Lung (tissue), 12 donors: ENCODE measurements around the gene ASAP3. TPM values are rescaled to one million over a fixed set of nuclear protein-coding genes. Genes with fewer than 3 reads are reported as not detected.
A peak's percentile ranks its signal among the peaks of the same experiment; 100 is the strongest.

Source experiments
- ATAC-seq: fragments of 200-7000 bp; cut with Tn5 transposase; one replicate; pipeline ENCODE4 v1.9.1; 2020; ENCODE audit warnings: moderate number of reproducible peaks; ENCODE audit not compliant: insufficient read depth, low FRiP score
- DNase-seq, 3 donors: peaks; one replicate each; pipeline ENCODE4 v3.0.0-alpha.2; 2013 to 2017
- H3K27ac ChIP-seq, 2 donors: one replicate each; pipeline ENCODE4 v1.5.1; 2013; ENCODE audit warnings: mild to moderate bottlenecking in 2 of 2, moderate library complexity in 2 of 2, control low read depth in 1 of 2, inconsistent platforms in 1 of 2, low read depth in 1 of 2, low read length in 1 of 2
- H3K27me3 ChIP-seq, 3 donors: one replicate each; pipeline ENCODE4 v1.5.1; 2013; ENCODE audit warnings: low read length in 2 of 3; ENCODE audit not compliant: control insufficient read depth in 3 of 3, insufficient read depth in 3 of 3
- H3K36me3 ChIP-seq, 4 donors: one replicate each; pipeline ENCODE4 v1.5.1; 2013; ENCODE audit warnings: low read length in 4 of 4, mild to moderate bottlenecking in 1 of 4, moderate library complexity in 1 of 4; ENCODE audit not compliant: control insufficient read depth in 4 of 4, insufficient read depth in 4 of 4
- H3K4me1 ChIP-seq, 5 donors: one replicate each; pipeline ENCODE4 v1.5.1; 2013; ENCODE audit warnings: low read length in 5 of 5, mild to moderate bottlenecking in 2 of 5, moderate library complexity in 1 of 5; ENCODE audit not compliant: control insufficient read depth in 5 of 5, insufficient read depth in 5 of 5
- H3K4me3 ChIP-seq: one replicate; pipeline ENCODE4 v1.5.1; 2013; ENCODE audit warnings: mild to moderate bottlenecking, control low read depth, moderate library complexity
- H3K9ac ChIP-seq, 2 donors: one replicate each; pipeline ENCODE4 v1.5.1; 2013; ENCODE audit warnings: low read length in 2 of 2, control low read depth in 1 of 2; ENCODE audit not compliant: insufficient read depth in 1 of 2
- H3K9me3 ChIP-seq, 4 donors: one replicate each; pipeline ENCODE4 v1.5.1; 2013; ENCODE audit warnings: low read length in 3 of 4, mild to moderate bottlenecking in 1 of 4, moderate library complexity in 1 of 4; ENCODE audit not compliant: control insufficient read depth in 4 of 4, insufficient read depth in 3 of 4
- WGBS, 2 donors: extraction: QIAGEN DNeasy Blood & Tissue Kit; methylation state at CpG; one replicate each; pipeline ENCODE4 v1.1.7; 2013; 5-methylcytosine and 5-hydroxymethylcytosine counted together
- polyA plus RNA-seq, 2 donors: library from polyadenylated mRNA; stranded (reverse); fragments of 200-250 nt; gene quantifications; one replicate each; pipeline ENCODE4 v1.2.1, GENCODE V29; 2013
- total RNA-seq, 2 donors: library from RNA; depleted of rRNA in 1 of 2; stranded (reverse); fragments of >200 nt in 1 of 2; gene quantifications; one replicate each; pipeline ENCODE4 v1.2.1, GENCODE V29; 2014 to 2021
- TF ChIP-seq, protein P1 (sequence below): IDR thresholded peaks from 2 replicates; pipeline ENCODE4 v1.5.1; 2012; ENCODE audit warnings: mild to moderate bottlenecking; ENCODE audit errors: control extremely low read depth, extremely low read depth
- donor health status: control.
- donor health status: control.
- donor health status: Bipolar disorder and iron deficiency.
- donor health status: healthy.
- donor health status: DM: yes; HTN: yes; CAD: no.

The ASAP3 gene
- total and polyA plus RNA-seq, 4 donors = 16.9 to 38.1 (median 30.0) TPM

DNA sequence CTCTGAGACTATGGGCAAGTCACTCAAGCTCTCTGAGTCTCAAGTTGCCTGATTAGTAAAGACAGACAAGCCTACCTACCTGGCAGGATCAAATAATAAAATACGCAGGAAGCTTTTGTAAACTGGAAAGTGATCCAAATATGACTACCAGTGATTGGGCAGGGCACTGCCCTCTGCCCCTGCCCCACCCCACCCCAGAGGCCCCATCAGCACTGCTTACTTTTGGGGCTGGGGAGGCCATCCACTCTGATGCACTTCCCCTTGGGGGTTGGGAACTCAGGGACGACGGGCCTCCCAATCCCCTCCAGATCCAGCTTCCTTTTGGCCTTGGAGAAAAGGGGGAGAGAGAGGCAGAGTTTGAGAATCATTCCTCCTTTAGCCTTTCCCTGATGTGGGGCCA lies 40.2 kb upstream of the ASAP3 start:
- Histone ChIP-seq H3K27me3 (no peaks in the 10 kb centered on the region), H3K4me3 (no peak overlapping the region), H3K9ac (no peak overlapping the region), H3K9me3 (no peaks in the 10 kb centered on the region), H3K27ac (no peak overlapping the region), H3K4me1 (peaks cover 0 to 9% (median 3%) of the 10 kb centered on the region in 5 donors), H3K36me3 (no peaks in the 10 kb centered on the region)
- 51 to 64% methylated on average over 3 of the region's 3 CpGs for WGBS, 2 donors
- ATAC-seq (no peak), DNase-seq (no peak)
- TF ChIP-seq, protein P1, sequence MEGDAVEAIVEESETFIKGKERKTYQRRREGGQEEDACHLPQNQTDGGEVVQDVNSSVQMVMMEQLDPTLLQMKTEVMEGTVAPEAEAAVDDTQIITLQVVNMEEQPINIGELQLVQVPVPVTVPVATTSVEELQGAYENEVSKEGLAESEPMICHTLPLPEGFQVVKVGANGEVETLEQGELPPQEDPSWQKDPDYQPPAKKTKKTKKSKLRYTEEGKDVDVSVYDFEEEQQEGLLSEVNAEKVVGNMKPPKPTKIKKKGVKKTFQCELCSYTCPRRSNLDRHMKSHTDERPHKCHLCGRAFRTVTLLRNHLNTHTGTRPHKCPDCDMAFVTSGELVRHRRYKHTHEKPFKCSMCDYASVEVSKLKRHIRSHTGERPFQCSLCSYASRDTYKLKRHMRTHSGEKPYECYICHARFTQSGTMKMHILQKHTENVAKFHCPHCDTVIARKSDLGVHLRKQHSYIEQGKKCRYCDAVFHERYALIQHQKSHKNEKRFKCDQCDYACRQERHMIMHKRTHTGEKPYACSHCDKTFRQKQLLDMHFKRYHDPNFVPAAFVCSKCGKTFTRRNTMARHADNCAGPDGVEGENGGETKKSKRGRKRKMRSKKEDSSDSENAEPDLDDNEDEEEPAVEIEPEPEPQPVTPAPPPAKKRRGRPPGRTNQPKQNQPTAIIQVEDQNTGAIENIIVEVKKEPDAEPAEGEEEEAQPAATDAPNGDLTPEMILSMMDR = no peak

DNA sequence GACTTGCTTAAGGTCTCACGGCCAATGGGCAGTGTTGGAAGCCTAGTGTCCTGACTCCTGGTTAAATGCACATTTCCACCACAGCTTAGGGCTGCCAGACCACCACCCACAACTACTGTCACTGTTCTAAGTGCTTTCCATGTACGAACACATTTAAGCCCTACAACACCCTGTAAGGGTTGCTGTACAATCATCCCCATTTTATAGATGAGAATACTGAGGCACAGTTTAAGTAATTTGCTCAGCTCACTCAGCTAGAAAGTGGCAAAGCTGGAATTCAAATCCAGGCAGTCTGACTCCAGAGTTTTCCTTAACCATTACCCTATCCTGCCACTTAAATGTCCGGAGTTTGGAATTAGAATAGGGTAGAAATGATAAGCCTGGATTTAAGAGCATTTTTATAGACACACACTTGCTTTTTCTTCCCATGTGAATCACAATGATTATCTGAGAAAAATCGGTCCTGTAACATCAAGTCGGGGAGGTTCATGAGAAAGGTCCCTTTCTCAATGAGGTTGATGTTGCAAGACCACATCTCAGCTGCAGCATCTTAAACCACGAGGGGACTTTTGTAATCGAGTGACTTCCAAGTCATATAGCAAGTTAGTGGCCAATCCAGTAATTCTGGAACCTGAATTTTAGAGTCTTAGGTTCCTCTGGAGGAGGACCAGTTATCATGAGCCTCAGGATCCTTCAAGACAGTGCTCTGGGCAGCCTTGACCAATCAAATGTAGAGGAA lies 38.4 kb upstream of the ASAP3 start:
- WGBS, 2 donors = 55 to 77% methylated on average over 7 of the region's 7 CpGs
- no peak overlapping the region for H3K27ac ChIP-seq
- H3K27me3 ChIP-seq = no peaks in the 10 kb centered on the region
- no peak overlapping the region for H3K9ac ChIP-seq
- H3K9me3 ChIP-seq = no peaks in the 10 kb centered on the region
- H3K4me3 ChIP-seq = no peak overlapping the region
- TF ChIP-seq, protein P1 = no peak
- DNase-seq (no peak), ATAC-seq (no peak)
- H3K36me3 ChIP-seq = no peaks in the 10 kb centered on the region
- H3K4me1 ChIP-seq = peaks cover 0 to 6% (median 0%) of the 10 kb centered on the region in 5 donors

DNA sequence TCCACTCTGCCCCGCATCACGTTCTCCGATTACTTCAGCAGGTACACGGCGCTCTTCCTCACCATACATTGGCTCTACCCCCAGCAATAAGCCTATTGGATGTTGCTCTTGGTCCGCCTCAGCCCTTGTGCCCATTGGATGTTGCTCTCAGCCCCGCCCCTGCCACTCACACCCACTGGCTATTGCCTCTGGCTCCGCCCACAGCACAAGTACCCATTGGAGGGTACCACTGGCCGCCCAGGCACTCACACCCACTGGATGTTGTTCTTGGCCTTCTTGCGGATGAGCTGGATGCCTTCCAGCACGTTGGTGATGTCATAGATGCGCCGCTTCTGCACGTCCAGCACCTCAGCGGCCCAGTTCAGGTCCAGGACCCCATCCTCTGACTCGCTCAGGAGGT lies 37.6 kb upstream of the ASAP3 start:
- no peak overlapping the region for H3K4me3 ChIP-seq
- no peak overlapping the region for H3K9ac ChIP-seq
- H3K27ac ChIP-seq = no peak overlapping the region
- no peaks in the 10 kb centered on the region for H3K36me3 ChIP-seq
- peak in 1 of 3 donors; percentile 20 for DNase-seq
- 97 to 98% methylated on average over 16 of the region's 16 CpGs for WGBS, 2 donors
- H3K4me1 ChIP-seq = peaks cover 0 to 6% (median 0%) of the 10 kb centered on the region in 5 donors
- no peaks in the 10 kb centered on the region for H3K9me3 ChIP-seq
- no peak for ATAC-seq
- no peaks in the 10 kb centered on the region for H3K27me3 ChIP-seq
- TF ChIP-seq, protein P1 = no peak
